Adrenal gland (tissue), 5 donors: ENCODE results near the gene RANBP10.

ENCODE experiments used
- CTCF ChIP-seq, 6 experiments: fragments of 450-650 bp in 4 of 6; fragments of 200-600 bp in 2 of 6; sonication (generic) in 1 of 6; IDR thresholded peaks; 1 replicate in 5 of 6; 2 replicates in 1 of 6; pipeline versions ENCODE4 v1.5.1 to v1.8.0; 2016 to 2021; ENCODE audit warnings: antibody characterized with exemption in 6 of 6, mild to moderate bottlenecking in 2 of 6, moderate library complexity in 1 of 6
- POLR2A ChIP-seq, 2 donors: fragments of 450-650 bp; IDR thresholded peaks; one replicate each; pipeline ENCODE4 v1.6.1; 2017; ENCODE audit warnings: antibody characterized with exemption in 2 of 2, mild to moderate bottlenecking in 2 of 2, moderate library complexity in 1 of 2
- donor health status: DM: no; HTN: no; CAD: no.

GRCh38 chr16:67673712-67674580, 132.4 kb downstream of the RANBP10 start:
- TF ChIP-seq CTCF (IDR thresholded peaks at IDR 0.05) (no peak), POLR2A (IDR thresholded peaks at IDR 0.05) (no peak)
